ENCODE measurements around the gene NAV2.
"Not testable (repeated sequence)": the region's sequence is repeated elsewhere in the genome, so short reads cannot be mapped to it uniquely, and the experiment has no call there.

NAV2 gene

DNA sequence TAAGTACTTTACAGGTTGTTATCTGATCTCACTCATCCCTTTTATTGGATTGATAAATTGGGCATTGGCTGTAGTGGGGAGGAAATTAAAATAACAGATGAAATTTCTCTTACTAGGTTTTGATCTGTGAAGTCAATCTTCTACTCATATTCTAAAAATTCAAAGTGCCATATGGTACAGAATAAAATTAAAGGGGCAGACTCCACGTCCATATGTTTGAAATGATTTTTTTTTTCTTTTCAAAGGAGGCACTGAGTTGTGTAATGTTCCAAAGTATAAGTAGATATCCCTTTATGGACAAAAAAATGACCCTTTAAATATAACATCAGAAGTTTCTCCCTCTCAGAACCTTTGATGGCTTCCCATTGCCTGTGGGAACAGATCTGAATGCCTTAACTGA is 240.3 kb downstream of the NAV2 start:
- no peaks in the 10 kb centered on the region for H3K9me3 ChIP-seq (ENCODE audit: control insufficient read depth, insufficient read depth, low read length)
- peaks cover 12% of the 10 kb centered on the region for H3K36me3 ChIP-seq (ENCODE audit: control insufficient read depth, insufficient read depth, low read length)
- whole genome bisulfite sequencing (ENCODE audit: insufficient coverage, insufficient read length) = no CpG with 5 or more reads among the region's 1 CpG
- no peak overlapping the region for H3K27ac ChIP-seq (ENCODE audit: low read length)
- H3K4me3 ChIP-seq (ENCODE audit: low read length) = no peak overlapping the region
- H3K4me1 ChIP-seq (ENCODE audit: control insufficient read depth, insufficient read depth, low read length) = 0 out of 2 replicates have a peak, but pooled peaks cover 3% of the 10 kb centered on the region
- no peak for DNase-seq (ENCODE audit: low read depth, low spot score)
- H3K27me3 ChIP-seq (ENCODE audit: control insufficient read depth, insufficient read depth, low read length) = no peaks in the 10 kb centered on the region

DNA sequence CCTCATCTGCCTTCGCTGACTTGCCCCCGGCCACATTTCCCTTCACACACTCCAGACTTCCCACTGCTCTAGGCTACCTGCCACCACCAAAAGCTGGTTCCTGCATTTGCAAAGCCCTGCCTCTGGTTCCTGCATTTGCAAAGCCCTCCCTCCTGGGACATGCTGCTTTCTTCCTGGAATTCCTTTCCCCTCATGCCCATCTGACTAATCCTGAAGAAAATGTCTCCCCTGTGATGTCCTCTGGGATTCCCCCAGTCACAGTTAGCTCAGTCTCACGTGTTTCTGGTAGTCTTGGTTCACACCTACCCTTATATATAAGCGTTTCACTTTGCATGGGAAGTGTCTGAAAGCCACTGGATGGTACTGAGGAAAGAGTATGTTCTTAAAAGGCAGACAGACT is 240.7 kb downstream of the NAV2 start:
- Histone ChIP-seq H3K4me3 (ENCODE audit: low read length) (no peak overlapping the region), H3K9me3 (ENCODE audit: control insufficient read depth, insufficient read depth, low read length) (no peaks in the 10 kb centered on the region), H3K4me1 (ENCODE audit: control insufficient read depth, insufficient read depth, low read length) (0 out of 2 replicates have a peak, but pooled peaks cover 3% of the 10 kb centered on the region), H3K27ac (ENCODE audit: low read length) (no peak overlapping the region), H3K27me3 (ENCODE audit: control insufficient read depth, insufficient read depth, low read length) (no peaks in the 10 kb centered on the region), H3K36me3 (ENCODE audit: control insufficient read depth, insufficient read depth, low read length) (peaks cover 12% of the 10 kb centered on the region)
- WGBS (ENCODE audit: insufficient coverage, insufficient read length) = no CpG with 5 or more reads among the region's 4 CpGs
- DNase-seq (ENCODE audit: low read depth, low spot score) = peak; percentile 43

GRCh38 chr11:19953909-19954308 is 241.3 kb downstream of the NAV2 start:
- H3K4me3 ChIP-seq (ENCODE audit: low read length) = no peak overlapping the region

GRCh38 chr11:19954899-19955298 is 242.3 kb downstream of the NAV2 start:
- H3K27ac ChIP-seq (ENCODE audit: low read length) = no peak overlapping the region
- H3K9me3 ChIP-seq (ENCODE audit: control insufficient read depth, insufficient read depth, low read length) = no peaks in the 10 kb centered on the region
- H3K27me3 ChIP-seq (ENCODE audit: control insufficient read depth, insufficient read depth, low read length) = no peaks in the 10 kb centered on the region
- no peak for DNase-seq (ENCODE audit: low read depth, low spot score)
- H3K36me3 ChIP-seq (ENCODE audit: control insufficient read depth, insufficient read depth, low read length) = no peaks in the 10 kb centered on the region
- peaks cover 3% of the 10 kb centered on the region; the same call in 1 of the 2 replicates for H3K4me1 ChIP-seq (ENCODE audit: control insufficient read depth, insufficient read depth, low read length)
- H3K4me3 ChIP-seq (ENCODE audit: low read length) = no peak overlapping the region

More at GRCh38 chr11:19953909-19954308, 241.3 kb downstream of the NAV2 start:
- Histone ChIP-seq H3K27ac (ENCODE audit: low read length) (no peak overlapping the region), H3K9me3 (ENCODE audit: control insufficient read depth, insufficient read depth, low read length) (no peaks in the 10 kb centered on the region), H3K4me1 (ENCODE audit: control insufficient read depth, insufficient read depth, low read length) (peaks cover 3% of the 10 kb centered on the region; the same call in 1 of the 2 replicates), H3K27me3 (ENCODE audit: control insufficient read depth, insufficient read depth, low read length) (no peaks in the 10 kb centered on the region), H3K36me3 (ENCODE audit: control insufficient read depth, insufficient read depth, low read length) (peaks cover 7% of the 10 kb centered on the region; the same call in 1 of the 2 replicates)
- DNase-seq (ENCODE audit: low read depth, low spot score) = no peak
- WGBS (ENCODE audit: insufficient coverage, insufficient read length) = no CpG with 5 or more reads among the region's 2 CpGs

DNA sequence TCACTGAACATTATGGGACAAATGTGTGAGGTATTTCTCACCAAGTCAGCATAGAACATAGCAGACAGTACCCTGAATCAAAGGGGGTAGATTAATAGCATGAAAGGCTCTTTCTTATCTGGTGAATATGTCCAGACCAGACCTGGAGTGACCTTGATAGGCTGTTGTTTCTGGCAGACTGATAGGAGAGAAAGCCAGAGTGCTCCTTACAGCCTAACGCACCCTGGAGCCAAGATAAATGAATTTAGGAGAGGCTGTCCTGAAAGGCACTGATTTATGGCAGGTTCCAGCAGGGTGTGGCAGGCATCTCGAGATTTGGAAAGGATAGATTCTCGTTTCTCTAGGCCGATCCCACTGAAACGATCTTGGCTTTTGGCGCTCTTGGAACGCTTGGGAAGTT is 243.0 kb downstream of the NAV2 start:
- WGBS (ENCODE audit: insufficient coverage, insufficient read length) = no CpG with 5 or more reads among the region's 7 CpGs
- H3K4me1 ChIP-seq (ENCODE audit: control insufficient read depth, insufficient read depth, low read length) = peaks cover 3% of the 10 kb centered on the region; the same call in 1 of the 2 replicates

GRCh38 chr11:19956228-19956627 is 243.6 kb downstream of the NAV2 start:
- no peaks in the 10 kb centered on the region for H3K27me3 ChIP-seq (ENCODE audit: control insufficient read depth, insufficient read depth, low read length)
- H3K36me3 ChIP-seq (ENCODE audit: control insufficient read depth, insufficient read depth, low read length) = no peaks in the 10 kb centered on the region
- no peak for DNase-seq (ENCODE audit: low read depth, low spot score)
- H3K4me3 ChIP-seq (ENCODE audit: low read length) = no peak overlapping the region
- H3K9me3 ChIP-seq (ENCODE audit: control insufficient read depth, insufficient read depth, low read length) = no peaks in the 10 kb centered on the region
- WGBS (ENCODE audit: insufficient coverage, insufficient read length) = no CpG with 5 or more reads among the region's 4 CpGs
- H3K27ac ChIP-seq (ENCODE audit: low read length) = no peak overlapping the region
- peaks cover 3% of the 10 kb centered on the region; the same call in 1 of the 2 replicates for H3K4me1 ChIP-seq (ENCODE audit: control insufficient read depth, insufficient read depth, low read length)

More for the DNA sequence above, 243.0 kb downstream of the NAV2 start:
- Histone ChIP-seq H3K4me3 (ENCODE audit: low read length) (no peak overlapping the region), H3K36me3 (ENCODE audit: control insufficient read depth, insufficient read depth, low read length) (no peaks in the 10 kb centered on the region), H3K9me3 (ENCODE audit: control insufficient read depth, insufficient read depth, low read length) (no peaks in the 10 kb centered on the region), H3K27ac (ENCODE audit: low read length) (no peak overlapping the region), H3K27me3 (ENCODE audit: control insufficient read depth, insufficient read depth, low read length) (no peaks in the 10 kb centered on the region)
- no peak for DNase-seq (ENCODE audit: low read depth, low spot score)

DNA sequence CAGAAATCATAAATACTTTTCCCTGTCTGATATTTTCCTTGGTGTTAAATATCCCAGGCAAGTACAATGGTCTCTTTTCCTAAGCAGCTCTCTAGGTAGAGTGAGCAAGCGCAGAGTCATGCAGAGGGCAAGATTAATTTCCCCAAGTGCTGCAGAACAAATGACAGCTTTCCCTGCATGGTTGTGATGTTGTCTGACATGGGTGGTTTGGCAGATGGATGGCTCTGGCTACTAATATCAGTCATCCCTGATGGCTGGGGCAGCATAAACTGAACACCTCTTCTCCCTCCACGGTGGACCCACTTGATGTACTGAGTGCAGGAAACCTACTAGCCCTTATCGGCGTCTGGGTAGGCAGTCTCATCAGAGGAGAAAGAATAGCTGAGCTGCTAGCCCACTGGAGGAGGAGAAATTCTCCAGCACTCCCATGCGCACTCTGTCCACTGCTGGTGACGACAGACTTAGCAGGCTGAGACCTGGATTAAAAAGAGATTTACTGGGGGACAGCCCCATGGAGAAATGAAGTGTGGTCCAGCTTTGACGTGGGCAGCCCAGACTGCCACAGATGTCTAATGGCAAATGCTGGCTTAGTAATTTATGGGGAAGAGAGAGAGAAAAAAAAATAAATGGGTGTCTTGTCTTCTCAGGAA is 244.8 kb downstream of the NAV2 start:
- no peak for DNase-seq (ENCODE audit: low read depth, low spot score)
- Histone ChIP-seq H3K4me3 (ENCODE audit: low read length) (no peak overlapping the region), H3K36me3 (ENCODE audit: control insufficient read depth, insufficient read depth, low read length) (no peaks in the 10 kb centered on the region), H3K27ac (ENCODE audit: low read length) (no peak overlapping the region), H3K9me3 (ENCODE audit: control insufficient read depth, insufficient read depth, low read length) (no peaks in the 10 kb centered on the region), H3K4me1 (ENCODE audit: control insufficient read depth, insufficient read depth, low read length) (peaks cover 3% of the 10 kb centered on the region; the same call in 1 of the 2 replicates), H3K27me3 (ENCODE audit: control insufficient read depth, insufficient read depth, low read length) (no peaks in the 10 kb centered on the region)
- WGBS (ENCODE audit: insufficient coverage, insufficient read length) = no CpG with 5 or more reads among the region's 7 CpGs

GRCh38 chr11:19958204-19958603 is 245.6 kb downstream of the NAV2 start:
- Histone ChIP-seq H3K27ac (ENCODE audit: low read length) (no peak overlapping the region), H3K27me3 (ENCODE audit: control insufficient read depth, insufficient read depth, low read length) (no peaks in the 10 kb centered on the region), H3K36me3 (ENCODE audit: control insufficient read depth, insufficient read depth, low read length) (no peaks in the 10 kb centered on the region), H3K4me1 (ENCODE audit: control insufficient read depth, insufficient read depth, low read length) (peaks cover 3% of the 10 kb centered on the region; the same call in 1 of the 2 replicates), H3K9me3 (ENCODE audit: control insufficient read depth, insufficient read depth, low read length) (no peaks in the 10 kb centered on the region), H3K4me3 (ENCODE audit: low read length) (no peak overlapping the region)
- no peak for DNase-seq (ENCODE audit: low read depth, low spot score)
- no CpG with 5 or more reads among the region's 3 CpGs for WGBS (ENCODE audit: insufficient coverage, insufficient read length)

- H3K4me1 ChIP-seq (ENCODE audit: control insufficient read depth, insufficient read depth, low read length) = no peaks in the 10 kb centered on the region; the same call in 1 of the 2 replicates
- no peak for DNase-seq (ENCODE audit: low read depth, low spot score)
- no peaks in the 10 kb centered on the region for H3K9me3 ChIP-seq (ENCODE audit: control insufficient read depth, insufficient read depth, low read length)
- H3K27me3 ChIP-seq (ENCODE audit: control insufficient read depth, insufficient read depth, low read length) = no peaks in the 10 kb centered on the region
- no peak overlapping the region for H3K4me3 ChIP-seq (ENCODE audit: low read length)
- no peaks in the 10 kb centered on the region for H3K36me3 ChIP-seq (ENCODE audit: control insufficient read depth, insufficient read depth, low read length)
- WGBS (ENCODE audit: insufficient coverage, insufficient read length) = no CpG with 5 or more reads among the region's 3 CpGs
- no peak overlapping the region for H3K27ac ChIP-seq (ENCODE audit: low read length)
Measured at GRCh38 chr11:19959210-19959609, 246.6 kb downstream of the NAV2 start.

DNA sequence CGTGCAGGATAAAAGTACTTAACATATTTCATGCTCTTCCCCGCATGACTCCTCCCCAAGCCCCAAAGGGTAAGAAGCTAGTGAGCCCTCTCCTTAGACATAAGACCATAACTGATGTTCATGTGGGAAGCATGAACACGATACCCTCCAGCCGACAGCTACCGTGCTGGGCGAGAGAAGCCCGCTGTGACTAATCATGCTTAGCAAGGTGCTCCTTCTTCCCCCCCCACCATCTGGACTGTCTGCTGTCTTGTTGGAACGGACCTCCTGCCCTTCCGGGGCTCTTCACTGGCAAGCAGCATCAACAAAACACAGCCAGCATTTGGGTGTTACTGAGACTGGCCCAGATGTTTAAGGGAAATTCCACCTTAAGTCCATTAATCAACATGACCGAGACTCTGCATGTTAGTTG is 247.0 kb downstream of the NAV2 start:
- DNase-seq (ENCODE audit: low read depth, low spot score) = no peak
- Histone ChIP-seq H3K27me3 (ENCODE audit: control insufficient read depth, insufficient read depth, low read length) (no peaks in the 10 kb centered on the region), H3K27ac (ENCODE audit: low read length) (no peak overlapping the region), H3K9me3 (ENCODE audit: control insufficient read depth, insufficient read depth, low read length) (no peaks in the 10 kb centered on the region), H3K36me3 (ENCODE audit: control insufficient read depth, insufficient read depth, low read length) (no peaks in the 10 kb centered on the region), H3K4me1 (ENCODE audit: control insufficient read depth, insufficient read depth, low read length) (no peaks in the 10 kb centered on the region; the same call in 1 of the 2 replicates), H3K4me3 (ENCODE audit: low read length) (no peak overlapping the region)
- no CpG with 5 or more reads among the region's 10 CpGs for WGBS (ENCODE audit: insufficient coverage, insufficient read length)

- H3K27me3 ChIP-seq (ENCODE audit: control insufficient read depth, insufficient read depth, low read length); H3K27ac ChIP-seq (ENCODE audit: low read length); H3K4me1 ChIP-seq (ENCODE audit: control insufficient read depth, insufficient read depth, low read length); H3K4me3 ChIP-seq (ENCODE audit: low read length); DNase-seq (ENCODE audit: low read depth, low spot score); H3K36me3 ChIP-seq (ENCODE audit: control insufficient read depth, insufficient read depth, low read length); H3K9me3 ChIP-seq (ENCODE audit: control insufficient read depth, insufficient read depth, low read length): not testable (repeated sequence)
- WGBS (ENCODE audit: insufficient coverage, insufficient read length) = no CpG with 5 or more reads among the region's 3 CpGs
Measured at GRCh38 chr11:19960410-19960809, 247.8 kb downstream of the NAV2 start.
